NCI-H128 (cell line): ENCODE measurements around the gene RPL27.
"Not testable (repeated sequence)": the region's sequence is repeated elsewhere in the genome, so short reads cannot be mapped to it uniquely, and the experiment has no call there.

Experiments
- DNase-seq: peaks from one replicate; lab custom pipeline; 2025; ENCODE audit not compliant: unreplicated experiment; lab: John Stamatoyannopoulos, UW

The RPL27 gene

GRCh38 chr17:42997984-42998938 is at the start of gene RPL27:
Gene RPL27, plus strand, starts transcription at chr17:42998419. Its CDS starts 332 bp downstream, at chr17:42998751.
- peak; percentile 95 for DNase-seq

DNA sequence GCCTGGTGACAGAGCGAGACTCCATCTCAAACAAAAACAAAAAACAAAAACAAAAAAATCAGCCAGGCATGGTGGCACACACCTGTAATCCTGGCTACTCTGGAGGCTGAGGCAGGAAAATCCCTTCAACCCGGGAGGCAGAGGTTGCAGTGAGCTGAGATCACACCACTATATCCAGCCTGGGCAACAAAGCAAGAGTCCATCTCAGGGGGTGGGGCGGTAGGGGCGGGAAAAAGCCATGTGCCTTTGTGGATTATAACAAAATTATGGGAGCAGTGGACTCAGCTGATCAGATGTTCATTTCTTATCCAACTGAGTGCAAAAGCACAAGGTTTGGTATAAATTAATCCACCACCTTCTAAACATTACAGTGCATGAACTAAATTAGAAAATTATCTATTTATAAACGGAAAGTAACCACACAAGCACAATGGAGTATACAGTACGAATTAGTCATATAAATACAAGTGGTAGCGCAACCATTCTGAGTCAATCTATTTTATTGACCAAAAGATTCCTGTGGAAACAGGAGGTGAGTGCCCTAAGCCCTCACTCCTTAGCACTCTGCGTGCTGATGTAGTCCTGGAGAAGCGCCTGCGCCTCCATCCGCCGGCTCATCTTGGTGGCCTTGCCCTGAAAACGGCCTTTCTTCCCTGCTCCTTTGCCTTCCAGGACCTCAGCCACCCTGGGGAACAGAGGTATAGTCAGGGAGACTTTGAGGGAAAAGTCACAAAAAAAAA is 48.0 kb upstream of the RPL27 start:
- DNase-seq, result no peak

GRCh38 chr17:42953669-42954068 is 44.5 kb upstream of the RPL27 start:
- DNase-seq, result no peak

DNA sequence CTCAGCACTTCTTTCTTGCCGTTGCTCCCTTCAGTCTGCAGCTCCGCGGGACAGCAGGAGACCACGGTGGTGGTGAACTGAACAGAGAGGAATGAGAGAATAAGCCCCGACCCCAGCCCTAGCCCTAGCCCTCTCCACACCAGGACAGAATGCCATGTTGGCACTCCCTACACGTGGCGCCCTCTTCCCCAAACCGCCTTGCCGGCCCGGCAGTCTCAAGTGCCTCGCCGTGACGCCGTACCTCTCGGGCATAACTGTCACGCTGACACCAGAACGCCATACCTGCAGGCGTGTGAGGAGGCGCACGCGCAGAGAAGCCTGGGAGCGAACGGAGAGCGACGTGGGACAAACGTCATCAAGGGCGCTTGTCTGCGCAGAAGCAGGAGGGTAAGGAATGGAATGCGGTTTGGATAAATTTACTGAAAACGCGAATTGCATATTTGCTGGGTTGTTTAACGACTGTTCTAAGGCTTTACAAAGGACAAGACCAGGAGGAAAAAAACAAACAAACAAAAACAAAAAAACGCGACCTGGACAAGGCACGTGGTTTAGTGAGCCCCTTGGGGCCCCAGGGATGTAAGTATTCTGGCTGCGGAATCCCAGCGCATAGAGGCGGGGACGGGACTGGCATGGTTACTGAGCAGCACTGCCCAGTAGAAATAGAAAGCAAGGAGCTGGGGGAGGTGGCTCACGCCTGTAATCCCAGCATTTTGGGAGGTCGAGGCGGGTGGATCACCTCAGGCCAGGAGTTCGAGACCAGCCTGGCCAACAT is 33.9 kb upstream of the RPL27 start, which contains the start of gene AARSD1:
TSS of gene AARSD1 (minus strand) at position 294 of the 772 bp plus-strand sequence. CDS start at position 280, 14 bp downstream.
- peak; percentile 55 for DNase-seq

- no peak for DNase-seq
These were observed 30.3 kb upstream of the RPL27 start for GRCh38 chr17:42967925-42968324.

DNA sequence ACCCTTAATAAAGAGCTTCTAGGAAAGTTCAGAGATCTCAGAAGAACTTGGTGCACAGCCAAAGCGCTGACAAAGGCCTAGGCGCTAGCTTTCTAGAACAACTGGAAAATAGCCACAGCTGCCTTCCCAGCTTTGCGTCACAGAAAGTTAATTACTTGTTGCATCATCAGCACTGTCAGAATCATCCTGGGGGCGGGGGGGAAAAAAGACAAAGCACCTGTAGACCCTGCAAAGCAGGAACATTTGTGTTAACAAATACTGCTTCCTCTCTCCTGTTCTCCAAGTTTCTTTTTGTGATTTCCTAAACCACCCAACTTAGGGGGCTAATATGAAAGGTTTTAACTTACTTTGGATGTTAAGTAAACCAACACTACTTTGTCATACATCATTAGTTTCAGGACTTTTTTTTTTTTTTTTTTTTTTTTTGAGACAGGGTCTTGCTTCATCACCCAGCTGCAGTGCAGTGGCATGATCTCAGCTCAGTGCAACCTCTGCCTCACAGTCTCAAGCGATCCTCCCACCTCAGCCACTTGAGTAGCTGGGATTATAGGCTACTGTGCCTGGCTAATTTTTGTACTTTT is 29.1 kb upstream of the RPL27 start:
- no peak for DNase-seq

DNA sequence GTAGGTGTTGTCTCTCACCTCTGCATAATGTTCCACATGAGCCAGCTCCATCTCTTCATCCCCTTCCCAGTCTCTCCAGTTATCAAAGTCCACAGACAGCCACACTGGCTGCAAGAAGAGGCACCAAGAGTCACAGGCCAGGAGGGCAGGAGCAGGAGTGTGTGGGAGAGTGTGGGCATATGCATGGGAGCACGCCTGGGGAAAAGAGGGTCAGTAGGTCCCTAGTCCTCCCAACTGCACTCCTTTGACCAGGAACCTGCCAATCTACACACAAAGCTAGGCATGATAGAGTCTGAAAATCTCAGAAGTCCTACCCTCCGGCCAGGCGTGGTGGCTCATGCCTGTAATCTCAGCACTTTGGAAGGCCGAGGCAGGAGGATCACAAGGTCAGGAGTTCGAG is 26.6 kb upstream of the RPL27 start:
- DNase-seq, result no peak

DNA sequence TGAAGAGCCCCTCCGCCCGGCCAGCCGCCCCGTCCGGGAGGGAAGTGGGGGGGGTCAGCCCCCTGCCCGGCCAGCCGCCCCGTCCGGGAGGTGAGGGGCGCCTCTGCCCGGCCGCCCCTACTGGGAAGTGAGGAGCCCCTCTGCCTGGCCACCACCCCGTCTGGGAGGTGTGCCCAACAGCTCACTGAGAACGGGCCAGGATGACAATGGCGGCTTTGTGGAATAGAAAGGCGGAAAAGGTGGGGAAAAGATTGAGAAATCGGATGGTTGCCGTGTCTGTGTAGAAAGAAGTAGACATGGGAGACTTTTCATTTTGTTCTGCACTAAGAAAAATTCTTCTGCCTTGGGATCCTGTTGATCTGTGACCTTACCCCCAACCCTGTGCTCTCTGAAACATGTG is 24.9 kb upstream of the RPL27 start:
- DNase-seq, result not testable (repeated sequence)

DNA sequence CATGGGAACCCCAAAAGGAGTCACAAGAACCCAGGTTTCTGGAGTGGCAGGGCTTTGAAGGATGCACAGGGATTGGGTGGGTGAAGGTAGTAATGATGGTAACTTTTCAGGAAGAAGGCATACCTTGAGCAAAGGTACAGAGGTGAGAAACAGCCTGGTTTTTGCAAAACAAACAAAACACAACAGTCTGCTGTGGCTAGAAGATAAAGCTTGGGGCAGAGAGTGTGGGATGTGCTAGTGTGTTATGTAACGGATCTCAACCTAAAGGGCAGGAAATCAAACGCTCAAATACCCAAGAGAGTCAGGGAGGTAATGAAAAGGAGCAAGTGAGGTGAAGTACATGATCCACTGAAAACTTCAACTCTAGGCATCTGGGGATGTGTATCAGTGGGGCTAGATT is 23.0 kb upstream of the RPL27 start:
- DNase-seq, result no peak

DNA sequence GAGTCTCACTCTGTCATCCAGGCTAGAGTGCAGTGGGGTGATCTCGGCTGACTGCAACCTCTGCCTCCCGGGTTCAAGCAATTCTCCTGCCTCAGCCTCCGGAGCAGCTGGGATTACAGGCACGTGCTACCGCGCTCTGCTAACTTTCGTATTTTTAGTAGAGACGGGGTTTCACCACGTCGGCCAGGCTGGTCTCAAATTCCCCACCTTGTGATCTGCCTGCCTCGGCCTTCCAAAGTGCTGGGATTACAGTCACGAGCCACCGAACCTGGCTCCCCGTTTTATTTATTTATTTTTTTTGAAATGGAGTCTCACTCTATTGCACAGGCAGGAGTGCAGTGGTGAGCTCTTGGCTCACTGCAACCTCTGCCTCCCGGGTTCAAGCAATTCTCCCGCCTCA is 22.5 kb upstream of the RPL27 start:
- not testable (repeated sequence) for DNase-seq

GRCh38 chr17:42979511-42980273 is 18.5 kb upstream of the RPL27 start, which contains the start of gene PTGES3L:
Gene PTGES3L, minus strand, starts transcription at chr17:42980080. Its CDS starts 27 bp downstream, at chr17:42980053.
- DNase-seq, result no peak

GRCh38 chr17:42980274-42980765 is 17.9 kb upstream of the RPL27 start, which contains the start of gene RUNDC1:
Gene RUNDC1, plus strand, starts transcription at chr17:42980565. Its CDS starts 12 bp downstream, at chr17:42980577.
- DNase-seq, result peak; percentile 61

- DNase-seq, result no peak
These were observed 17.3 kb upstream of the RPL27 start for GRCh38 chr17:42980766-42981397.

DNA sequence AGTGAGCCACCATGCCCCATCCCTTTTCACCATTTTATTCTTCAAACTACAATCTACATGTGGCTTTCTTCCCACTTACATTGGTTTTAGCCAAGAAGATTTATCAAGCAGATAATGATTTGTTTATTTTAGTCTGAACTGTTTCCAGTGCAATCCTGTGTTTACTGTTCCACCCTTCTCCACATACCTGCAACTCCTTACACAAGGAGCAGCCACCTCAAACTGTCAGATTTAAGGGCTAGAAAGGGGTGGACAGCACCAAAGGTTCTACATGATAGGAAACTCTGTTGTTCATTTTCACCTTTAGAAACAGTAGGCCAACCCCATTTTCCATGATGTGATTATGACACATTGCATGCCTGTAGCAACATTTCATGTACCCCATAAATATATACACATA is 16.0 kb upstream of the RPL27 start:
- DNase-seq, result no peak

- no peak for DNase-seq
These were observed 13.0 kb upstream of the RPL27 start for GRCh38 chr17:42985225-42985624.

DNA sequence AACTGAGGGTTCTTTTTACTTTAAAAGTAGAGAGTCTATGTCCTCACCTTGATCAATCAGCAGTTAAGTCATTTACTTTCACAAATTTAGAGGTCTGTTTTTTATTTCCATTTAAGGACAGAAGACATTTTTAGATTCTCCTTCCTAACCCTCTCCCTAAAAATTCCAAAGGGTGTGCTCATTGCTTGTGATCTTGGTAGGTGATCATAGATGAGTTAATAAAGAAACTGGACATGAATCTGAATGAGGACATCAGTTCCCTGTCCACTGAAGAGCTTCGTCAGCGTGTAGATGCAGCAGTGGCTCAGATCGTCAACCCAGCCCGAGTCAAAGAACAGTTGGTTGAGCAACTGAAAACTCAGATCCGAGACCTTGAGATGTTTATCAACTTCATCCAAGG is 9.1 kb upstream of the RPL27 start:
- DNase-seq, result no peak

DNA sequence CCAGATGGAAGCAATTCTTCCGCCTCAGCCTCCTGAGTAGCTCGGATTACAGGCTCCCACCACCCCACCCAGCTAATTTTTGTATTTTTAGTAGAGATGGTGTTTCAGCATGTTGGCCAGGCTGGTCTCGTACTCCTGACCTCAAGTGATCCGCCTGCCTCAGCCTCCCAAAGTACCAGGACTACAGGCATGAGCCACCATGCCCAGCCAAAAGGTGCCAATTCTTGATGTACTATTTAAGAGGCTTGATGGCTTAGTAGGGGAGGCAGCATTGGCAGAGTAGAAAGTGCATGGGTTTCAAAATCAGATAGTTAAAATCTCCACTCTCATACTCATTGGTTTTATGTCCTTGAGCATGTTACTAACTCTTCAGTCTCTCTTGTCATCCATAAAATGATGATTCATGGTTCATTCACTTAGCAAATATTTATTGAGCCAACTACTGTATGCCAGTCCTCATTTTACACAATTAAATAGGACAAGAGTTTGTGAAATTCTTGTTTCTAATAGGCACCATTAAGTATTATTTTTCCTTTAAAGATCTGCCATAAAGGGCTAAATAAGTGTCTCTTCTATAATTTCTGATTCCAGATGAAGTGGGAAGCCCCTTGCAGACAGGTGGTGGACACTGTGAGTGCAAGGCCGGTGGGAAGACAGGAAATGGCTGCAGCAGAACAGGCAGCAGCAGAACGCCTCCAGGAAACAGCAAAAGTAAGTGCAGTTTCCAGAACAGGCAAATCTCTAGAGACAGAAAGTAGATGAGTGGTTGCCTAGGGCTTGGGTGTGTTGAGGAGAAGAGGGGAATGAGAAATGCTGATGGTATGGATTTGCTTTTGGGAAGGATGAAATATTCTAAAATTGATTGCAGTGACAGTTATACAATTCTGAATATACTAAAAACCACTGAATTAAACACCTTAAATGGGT is 8.2 kb upstream of the RPL27 start:
- no peak for DNase-seq

DNA sequence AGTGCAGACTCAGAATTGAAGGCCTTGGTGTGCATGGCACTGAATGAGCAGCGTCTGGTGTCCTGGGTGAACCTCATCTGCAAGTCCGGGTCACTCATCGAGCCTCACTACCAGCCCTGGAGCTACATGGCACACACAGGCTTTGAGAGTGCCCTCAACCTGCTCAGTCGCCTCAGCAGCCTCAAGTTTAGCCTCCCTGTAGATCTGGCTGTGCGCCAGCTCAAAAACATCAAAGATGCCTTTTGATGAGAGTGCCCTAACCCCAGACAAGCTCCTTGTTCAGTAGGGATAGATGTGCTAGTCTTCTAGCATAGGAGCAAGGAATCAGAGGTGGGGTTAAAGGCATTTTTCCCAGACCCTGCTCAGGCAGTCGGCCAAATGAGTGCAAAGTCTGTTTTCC is 6.7 kb upstream of the RPL27 start:
- no peak for DNase-seq
